ENCODE results near the gene DDX43.

- TF ChIP-seq EP300 (IDR thresholded peaks at IDR 0.05) (no peak), CTCF (IDR thresholded peaks at IDR 0.05) (no peak)
Observed at GRCh38 chr6:73394577-73395354, at the start of gene DDX43.

All from ovary (tissue), 3 donors.